ENCODE measurements around the gene N4BP2L2. TPM values are rescaled to one million over a fixed set of nuclear protein-coding genes. Genes with fewer than 3 reads are reported as not detected.

N4BP2L2 gene
- total and polyA plus RNA-seq, 2 of the 8 experiments (the other 6 are each of a cell fraction or from before 2014, with no cell fraction given) = 14.6 to 67.6 TPM

DNA sequence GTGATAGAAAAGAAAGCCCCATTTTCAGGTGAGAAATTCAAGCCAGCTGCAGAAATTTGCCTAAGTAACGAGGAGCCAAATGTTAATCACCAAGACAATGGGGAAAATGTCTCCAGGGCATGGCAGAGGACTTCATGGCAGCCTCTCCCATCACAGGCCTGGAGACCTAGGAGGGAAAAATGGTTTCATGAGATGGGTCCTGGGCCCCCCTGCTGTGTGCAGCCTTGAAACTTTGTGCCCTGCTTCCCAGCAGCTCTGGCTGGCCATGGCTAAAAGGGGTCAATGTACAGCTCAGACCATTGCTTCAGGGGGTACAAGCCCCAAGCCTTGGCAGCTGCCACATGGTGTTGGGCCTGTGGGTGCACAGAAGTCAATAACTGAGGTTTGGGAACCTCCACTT is 120.6 kb downstream of the N4BP2L2 start:
- no peak overlapping the region for H4K8ac ChIP-seq (ENCODE audit: extremely low read depth, insufficient read depth, low read length)
- CTCF ChIA-PET (ENCODE audit: partially characterized antibody) = interaction anchor here (1.3 kb wide), 1 partner anchor 13 kb away, joined by 3 read pairs; no protein-coding TSS in a partner anchor
- H3K79me2 ChIP-seq (ENCODE audit: control insufficient read depth in 1 of 2, insufficient read depth in 2 of 2, low read length in 2 of 2) = no peaks in the 10 kb centered on the region
- no peak overlapping the region for H3K27ac ChIP-seq (ENCODE audit: low read depth, low read length)
- H3K56ac ChIP-seq (replicated peaks; ENCODE audit: insufficient read length, low read depth, low read length) = no peak overlapping the region
- no peak overlapping the region for H3K4ac ChIP-seq (replicated peaks; ENCODE audit: insufficient read length, low read depth, low read length)
- 93% methylated on average over 1 of the region's 1 CpG; no CpG with 5 or more reads in 1 of the 2 experiments for WGBS, 2 experiments (ENCODE audit: extremely low coverage in 1 of 2, insufficient coverage in 1 of 2, insufficient read length in 1 of 2, insufficient replicate concordance in 2 of 2, low coverage in 1 of 2, low lambda C conversion rate in 2 of 2, missing lambda C conversion rate in 1 of 2)
- no peak overlapping the region for H2BK20ac ChIP-seq (ENCODE audit: low read length)
- no peak overlapping the region for H3K4me2 ChIP-seq (ENCODE audit: insufficient read depth in 1 of 2, low read depth in 2 of 2, low read length in 2 of 2)
- no peak overlapping the region for H2BK15ac ChIP-seq (ENCODE audit: low read length)
- no peaks in the 10 kb centered on the region for H3K36me3 ChIP-seq (ENCODE audit: control insufficient read depth in 2 of 4, insufficient read depth in 4 of 4, low read length in 3 of 4)
- TF ChIP-seq POLR2AphosphoS5 (IDR thresholded peaks at IDR 0.05; ENCODE audit: low read depth, low read length) (no peak), RXRA (IDR thresholded peaks at IDR 0.05; ENCODE audit: insufficient read depth, low read depth, low read length) (no peak), GABPA (IDR thresholded peaks at IDR 0.05; ENCODE audit: borderline replicate concordance, insufficient read depth, low read length) (no peak), HDAC6 (IDR thresholded peaks at IDR 0.05; ENCODE audit: low read depth, low read length) (no peak), KDM1A (IDR thresholded peaks at IDR 0.05; ENCODE audit: borderline replicate concordance, low read length) (no peak), RBBP5 (IDR thresholded peaks at IDR 0.05; ENCODE audit: borderline replicate concordance, low read depth, low read length) (no peak), NRF1 (IDR thresholded peaks at IDR 0.05; ENCODE audit: low read depth, low read length) (no peak), YY1 (IDR thresholded peaks at IDR 0.05; ENCODE audit: low read depth, low read length) (no peak), SRF (IDR thresholded peaks at IDR 0.05; ENCODE audit: low read depth, low read length) (no peak), CHD1 (IDR thresholded peaks at IDR 0.05; ENCODE audit: low read depth, low read length) (no peak)
- TF ChIP-seq, protein P1, sequence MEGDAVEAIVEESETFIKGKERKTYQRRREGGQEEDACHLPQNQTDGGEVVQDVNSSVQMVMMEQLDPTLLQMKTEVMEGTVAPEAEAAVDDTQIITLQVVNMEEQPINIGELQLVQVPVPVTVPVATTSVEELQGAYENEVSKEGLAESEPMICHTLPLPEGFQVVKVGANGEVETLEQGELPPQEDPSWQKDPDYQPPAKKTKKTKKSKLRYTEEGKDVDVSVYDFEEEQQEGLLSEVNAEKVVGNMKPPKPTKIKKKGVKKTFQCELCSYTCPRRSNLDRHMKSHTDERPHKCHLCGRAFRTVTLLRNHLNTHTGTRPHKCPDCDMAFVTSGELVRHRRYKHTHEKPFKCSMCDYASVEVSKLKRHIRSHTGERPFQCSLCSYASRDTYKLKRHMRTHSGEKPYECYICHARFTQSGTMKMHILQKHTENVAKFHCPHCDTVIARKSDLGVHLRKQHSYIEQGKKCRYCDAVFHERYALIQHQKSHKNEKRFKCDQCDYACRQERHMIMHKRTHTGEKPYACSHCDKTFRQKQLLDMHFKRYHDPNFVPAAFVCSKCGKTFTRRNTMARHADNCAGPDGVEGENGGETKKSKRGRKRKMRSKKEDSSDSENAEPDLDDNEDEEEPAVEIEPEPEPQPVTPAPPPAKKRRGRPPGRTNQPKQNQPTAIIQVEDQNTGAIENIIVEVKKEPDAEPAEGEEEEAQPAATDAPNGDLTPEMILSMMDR (IDR thresholded peaks at IDR 0.05; ENCODE audit: control extremely low read depth in 1 of 3, insufficient read depth in 1 of 3, low read depth in 1 of 3, low read length in 3 of 3) = no peak
- no peak overlapping the region for H3K4me3 ChIP-seq (ENCODE audit: extremely low read depth in 1 of 4, insufficient read depth in 2 of 4, low read depth in 3 of 4, low read length in 4 of 4)
- no peak overlapping the region for H2BK12ac ChIP-seq (ENCODE audit: low read depth, low read length)
- no peak overlapping the region for H4K5ac ChIP-seq (ENCODE audit: insufficient read length, low read depth, low read length)
- no peaks in the 10 kb centered on the region for H3K23me2 ChIP-seq (ENCODE audit: low read depth, low read length)
- POLR2A ChIA-PET (ENCODE audit: partially characterized antibody) = interaction anchor here (0.7 to 0.9 kb wide), 3 partner anchors 8 to 28 kb away, joined by 3 read pairs; no protein-coding TSS in a partner anchor
- H3K18ac ChIP-seq (ENCODE audit: extremely low read depth, low read length) = no peak overlapping the region
- no peak overlapping the region for H2BK5ac ChIP-seq (ENCODE audit: low read depth, low read length)
- H3K9ac ChIP-seq (replicated peaks in 1 of 4; ENCODE audit: extremely low read depth in 1 of 4, low read depth in 3 of 4, low read length in 3 of 4) = no peak overlapping the region
- H3K14ac ChIP-seq (ENCODE audit: insufficient read length) = no peak overlapping the region
- no peak overlapping the region for H4K91ac ChIP-seq (replicated peaks; ENCODE audit: insufficient read length, low read length)
- no peaks in the 10 kb centered on the region; a peak in 1 of 7 replicates for H3K4me1 ChIP-seq (replicated peaks in 1 of 4; ENCODE audit: control insufficient read depth in 3 of 4, insufficient read depth in 4 of 4, low read length in 3 of 4)
- H3K27me3 ChIP-seq (replicated peaks in 1 of 4; ENCODE audit: control insufficient read depth in 3 of 4, extremely low read depth in 1 of 4, insufficient read depth in 3 of 4, low read length in 3 of 4) = no peaks in the 10 kb centered on the region
- no peaks in the 10 kb centered on the region for H3K79me1 ChIP-seq (ENCODE audit: low read depth, low read length)
- H2AK5ac ChIP-seq (ENCODE audit: low read depth, low read length) = no peak overlapping the region
- no peaks in the 10 kb centered on the region for H4K20me1 ChIP-seq (replicated peaks in 1 of 2; ENCODE audit: control insufficient read depth in 1 of 2, insufficient read depth in 2 of 2, low read length in 2 of 2)
- H3K23ac ChIP-seq (ENCODE audit: insufficient read length) = no peak overlapping the region
- peaks cover 9 to 12% of the 10 kb centered on the region in 2 experiments; a peak in 3 of 4 replicates for H3K9me3 ChIP-seq (ENCODE audit: insufficient read depth in 2 of 2, low read depth in 1 of 2, low read length in 1 of 2)
- FAIRE-seq = no peak
- no peak overlapping the region for H2AFZ ChIP-seq (ENCODE audit: low read length)
- H2BK120ac ChIP-seq (replicated peaks; ENCODE audit: low read depth, low read length) = no peak overlapping the region
- no peak for DNase-seq (ENCODE audit: low read depth in 1 of 2, low spot score in 2 of 2)
